NCI-H1436 (cell line): Measurements from ENCODE around the gene TERT.
"Not testable (repeated sequence)": the region's sequence is repeated elsewhere in the genome, so short reads cannot be mapped to it uniquely, and the experiment has no call there.

Experiments used
- DNase-seq: peaks from one replicate; lab custom pipeline; 2025; lab: John Stamatoyannopoulos, UW

TERT gene

GRCh38 chr5:1330847-1331831, 36.3 kb upstream of the TERT start:
- DNase-seq, result no peak

- no peak for DNase-seq
Measured at GRCh38 chr5:1330146-1330846, 35.4 kb upstream of the TERT start.

GRCh38 chr5:1329111-1329579, 34.3 kb upstream of the TERT start:
- DNase-seq, result no peak

GRCh38 chr5:1328237-1329110, 33.6 kb upstream of the TERT start:
- DNase-seq, result not testable (repeated sequence)

- not testable (repeated sequence) for DNase-seq
Measured at GRCh38 chr5:1326901-1327756, 32.3 kb upstream of the TERT start.

- DNase-seq, result not testable (repeated sequence)
Measured at GRCh38 chr5:1326532-1326875, 31.6 kb upstream of the TERT start.

- no peak for DNase-seq
Measured at GRCh38 chr5:1325870-1326531, 31.1 kb upstream of the TERT start.

GRCh38 chr5:1325191-1325741, 30.4 kb upstream of the TERT start:
- no peak for DNase-seq

GRCh38 chr5:1324719-1325190, 29.9 kb upstream of the TERT start:
- no peak for DNase-seq

GRCh38 chr5:1324301-1324700, 29.4 kb upstream of the TERT start:
- DNase-seq, result no peak

- no peak for DNase-seq
Measured at GRCh38 chr5:1323803-1324173, 28.9 kb upstream of the TERT start.

GRCh38 chr5:1322955-1323802, 28.3 kb upstream of the TERT start:
- no peak for DNase-seq

- DNase-seq, result no peak
Measured at GRCh38 chr5:1322036-1322900, 27.4 kb upstream of the TERT start.

GRCh38 chr5:1321576-1321975, 26.7 kb upstream of the TERT start:
- DNase-seq, result no peak

GRCh38 chr5:1320436-1321344, 25.8 kb upstream of the TERT start:
- DNase-seq, result no peak

GRCh38 chr5:1319436-1320256, 24.8 kb upstream of the TERT start:
- DNase-seq, result no peak
